HepG2 (cell line): ENCODE results near the gene MUTYH. TPM values are rescaled to one million over a fixed set of nuclear protein-coding genes. Genes with fewer than 3 reads are reported as not detected.

ENCODE experiments used
- AFF4 ChIP-seq: sonication (generic); formaldehyde crosslinking; IDR thresholded peaks from 2 replicates; pipeline ENCODE4 v1.4.0; 2020; ENCODE audit warnings: missing genetic modification reagents
- ATF7 ChIP-seq, 2 experiments: fragments of 450-650 bp in 1 of 2; sonication (generic) in 1 of 2; formaldehyde crosslinking in 1 of 2; IDR thresholded peaks; 2 replicates each; pipeline versions ENCODE4 v1.4.0 to v1.6.1; 2016 to 2020; ENCODE audit warnings: antibody characterized with exemption in 1 of 2, mild to moderate bottlenecking in 1 of 2, missing genetic modification reagents in 1 of 2
- CSRNP2 ChIP-seq: sonication (generic); formaldehyde crosslinking; conservative IDR thresholded peaks from 2 replicates; pipeline ENCODE4 v1.8.0; 2022; ENCODE audit warnings: low read depth, missing genetic modification reagents
- DDIT3 ChIP-seq: sonication (generic); formaldehyde crosslinking; IDR thresholded peaks from 2 replicates; pipeline ENCODE4 v1.4.0; 2020; ENCODE audit warnings: mild to moderate bottlenecking, missing genetic modification reagents
- GFI1 ChIP-seq: sonication (generic); formaldehyde crosslinking; IDR thresholded peaks from 2 replicates; pipeline ENCODE4 v1.5.0; 2020; ENCODE audit warnings: missing genetic modification reagents, mild to moderate bottlenecking, borderline replicate concordance
- HBP1 ChIP-seq: IDR thresholded peaks from 2 replicates; pipeline ENCODE4 v1.6.1; 2016; ENCODE audit warnings: low read depth, control low read depth
- HOXA9 ChIP-seq: sonication (generic); formaldehyde crosslinking; IDR thresholded peaks from 2 replicates; pipeline ENCODE4 v1.8.1; 2022; ENCODE audit warnings: missing genetic modification reagents, mild to moderate bottlenecking, moderate library complexity, borderline replicate concordance
- JUNB ChIP-seq: sonication (generic); formaldehyde crosslinking; IDR thresholded peaks from 2 replicates; pipeline ENCODE4 v1.8.0; 2022; ENCODE audit warnings: missing genetic modification reagents, mild to moderate bottlenecking, borderline replicate concordance
- NCOA1 ChIP-seq: sonication (generic); formaldehyde crosslinking; IDR thresholded peaks from 2 replicates; pipeline ENCODE4 v1.9.0; 2021; ENCODE audit warnings: missing genetic modification reagents
- NCOA5 ChIP-seq: sonication (generic); formaldehyde crosslinking; IDR thresholded peaks from 2 replicates; pipeline ENCODE4 v1.4.0; 2020; ENCODE audit warnings: missing genetic modification reagents
- PBX3 ChIP-seq: sonication (generic); formaldehyde crosslinking; IDR thresholded peaks from 2 replicates; pipeline ENCODE4 v1.8.1; 2023; ENCODE audit warnings: missing genetic modification reagents, inconsistent platforms, borderline replicate concordance
- TARDBP ChIP-seq: sonication (generic); formaldehyde crosslinking; IDR thresholded peaks from 2 replicates; pipeline ENCODE4 v1.8.0; 2022; ENCODE audit warnings: mild to moderate bottlenecking, missing genetic modification reagents
- ZMAT3 ChIP-seq: sonication (generic); formaldehyde crosslinking; conservative IDR thresholded peaks from 2 replicates; pipeline ENCODE4 v1.7.0; 2021; ENCODE audit warnings: missing genetic modification reagents
- ZNF639 ChIP-seq: conservative IDR thresholded peaks from 2 replicates; pipeline ENCODE4 v1.6.1; 2018; ENCODE audit warnings: missing genetic modification reagents
- ZNF691 ChIP-seq: sonication (generic); formaldehyde crosslinking; IDR thresholded peaks from 2 replicates; pipeline ENCODE4 v1.4.0; 2020; ENCODE audit warnings: missing genetic modification reagents, low read depth, mild to moderate bottlenecking, borderline replicate concordance
- ZNF788 ChIP-seq: sonication (generic); formaldehyde crosslinking; IDR thresholded peaks from 2 replicates; pipeline ENCODE4 v1.5.0; 2020; ENCODE audit warnings: mild to moderate bottlenecking, missing genetic modification reagents, borderline replicate concordance
- ZNF850 ChIP-seq: sonication (generic); formaldehyde crosslinking; conservative IDR thresholded peaks from 2 replicates; pipeline ENCODE4 v1.9.0; 2021; ENCODE audit warnings: mild to moderate bottlenecking, missing genetic modification reagents
- polyA plus RNA-seq, 8 experiments: library from polyadenylated mRNA; depleted of rRNA in 3 of 8; stranded (reverse) in 7 of 8; unstranded in 1 of 8; fragments of >200 nt; fragmentation: Illumina TruSeq in 4 of 8; extraction: Trizol in 4 of 8; gene quantifications; 2 replicates each; pipeline versions ENCODE4 v1.2.1 to v1.2.3, GENCODE V29; 2011 to 2016; ENCODE audit warnings: low read depth in 4 of 8, missing spikeins in 1 of 8, mixed read lengths in 1 of 8; ENCODE audit not compliant: insufficient read depth in 1 of 8
- total RNA-seq, 5 experiments: library from RNA; depleted of rRNA; stranded (reverse); fragments of >200 nt; fragmentation: Illumina TruSeq; extraction: Trizol; gene quantifications; 2 replicates each; pipeline ENCODE4 v1.2.3, GENCODE V29; 2016; ENCODE audit warnings: low read depth in 1 of 5

The MUTYH gene
- total and polyA plus RNA-seq, 2 of the 13 experiments (the other 11 are each of a cell fraction or from before 2014, with no cell fraction given): 16.3 to 17.1 TPM

- peak; percentile 81; the same call in 1 of the 2 replicates for TF ChIP-seq ZNF639 (CRISPR knock-in tag)
- TF ChIP-seq ZMAT3 (CRISPR knock-in tag): no peak
- TF ChIP-seq CSRNP2 (CRISPR knock-in tag): no peak
- TF ChIP-seq NCOA5: no peak
- TF ChIP-seq AFF4 (CRISPR knock-in tag): no peak
- no peak for TF ChIP-seq JUNB
- no peak for TF ChIP-seq HOXA9 (CRISPR knock-in tag)
- no peak; the same call in 1 of the 2 replicates for TF ChIP-seq TARDBP (CRISPR knock-in tag)
- TF ChIP-seq ZNF850: no peak
- no peak for TF ChIP-seq HBP1 (CRISPR knock-in tag)
- TF ChIP-seq ZNF691 (CRISPR knock-in tag): peak; percentile 57; the same call in 1 of the 2 replicates
- TF ChIP-seq NCOA1: peak; percentile 76; the same call in 1 of the 2 replicates
- TF ChIP-seq DDIT3: no peak
- TF ChIP-seq ATF7 (IDR thresholded peaks at IDR 0.05): no peak
- TF ChIP-seq ATF7 (CRISPR knock-in tag; IDR thresholded peaks at IDR 0.05): no peak
- TF ChIP-seq ZNF788: peak; percentile 89; the same call in 1 of the 2 replicates
- TF ChIP-seq GFI1: peak; percentile 20; the same call in 1 of the 2 replicates
- TF ChIP-seq PBX3 (CRISPR knock-in tag): no peak
Observed at GRCh38 chr1:45339789-45340558, at the start of gene MUTYH, which contains the start of gene TOE1 (continued).
